Hepatocyte (in vitro differentiated cells): ENCODE measurements around the gene CLEC11A. TPM values are rescaled to one million over a fixed set of nuclear protein-coding genes. Genes with fewer than 3 reads are reported as not detected.

ENCODE experiments used
- DNase-seq: peaks from one replicate; pipeline ENCODE4 v3.0.0-alpha.2; 2016; ENCODE audit warnings: low spot score
- H2AFZ ChIP-seq: fragments of 200-600 bp; sonication (generic); 2 replicates; pipeline ENCODE4 v1.6.0; 2016; ENCODE audit warnings: antibody characterized with exemption, mild to moderate bottlenecking
- H3K27ac ChIP-seq: fragments of 200-600 bp; sonication (generic); 2 replicates; pipeline ENCODE4 v1.5.1; 2016; ENCODE audit warnings: mild to moderate bottlenecking
- H3K27me3 ChIP-seq: fragments of 200-600 bp; sonication (generic); 2 replicates; pipeline ENCODE4 v1.6.1; 2016
- H3K36me3 ChIP-seq: fragments of 200-600 bp; sonication (generic); replicated peaks from 2 replicates; pipeline ENCODE4 v1.5.1; 2016; ENCODE audit warnings: low read depth; ENCODE audit not compliant: insufficient read depth
- H3K4me1 ChIP-seq: fragments of 200-600 bp; sonication (generic); 2 replicates; pipeline ENCODE4 v1.5.1; 2016; ENCODE audit warnings: mild to moderate bottlenecking, moderate library complexity; ENCODE audit not compliant: insufficient read depth
- H3K4me2 ChIP-seq: fragments of 200-600 bp; sonication (generic); 2 replicates; pipeline ENCODE4 v1.6.0; 2016
- H3K4me3 ChIP-seq: fragments of 200-600 bp; sonication (generic); 2 replicates; pipeline ENCODE4 v1.5.1; 2016; ENCODE audit warnings: mild to moderate bottlenecking
- H3K79me2 ChIP-seq: fragments of 200-600 bp; sonication (generic); 2 replicates; pipeline ENCODE4 v1.6.0; 2017; ENCODE audit warnings: mild to moderate bottlenecking
- H3K9me2 ChIP-seq: fragments of 200-600 bp; sonication (generic); replicated peaks from 2 replicates; pipeline ENCODE4 v1.6.0; 2017; ENCODE audit warnings: mild to moderate bottlenecking; ENCODE audit not compliant: insufficient read depth
- H3K9me3 ChIP-seq: fragments of 200-600 bp; sonication (generic); 2 replicates; pipeline ENCODE4 v1.5.1; 2016; ENCODE audit warnings: low read depth, mild to moderate bottlenecking
- H4K20me1 ChIP-seq: fragments of 200-600 bp; sonication (generic); 2 replicates; pipeline ENCODE4 v1.6.0; 2016; ENCODE audit warnings: mild to moderate bottlenecking; ENCODE audit not compliant: insufficient read depth, poor library complexity, severe bottlenecking
- EZH2 ChIP-seq: fragments of 200-600 bp; sonication (generic); IDR thresholded peaks from 2 replicates; pipeline ENCODE4 v1.6.1; 2016; ENCODE audit warnings: antibody characterized with exemption, mild to moderate bottlenecking, borderline replicate concordance
- EZH2phosphoT487 ChIP-seq: fragments of 200-600 bp; sonication (generic); IDR thresholded peaks from one replicate; pipeline ENCODE4 v1.6.1; 2018; ENCODE audit warnings: antibody characterized with exemption, mild to moderate bottlenecking, low read depth, moderate library complexity; ENCODE audit not compliant: unreplicated experiment, severe bottlenecking
- WGBS: methylation state at CpG from one replicate; pipeline ENCODE4 v1.1.6; 2016; ENCODE audit warnings: low lambda C conversion rate; ENCODE audit errors: missing lambda C conversion rate; 5-methylcytosine and 5-hydroxymethylcytosine counted together
- polyA plus RNA-seq: library from polyadenylated mRNA; unstranded; fragments of >200 nt; fragmentation: Nextera tagmentation; extraction: Ambion mirVana; gene quantifications from 2 replicates; pipeline ENCODE4 v1.2.1, GENCODE V29; 2016
- total RNA-seq: library from RNA; depleted of rRNA; stranded (reverse); fragments of >200 nt; gene quantifications from 2 replicates; pipeline ENCODE4 v1.2.3, GENCODE V29; 2014
- TF ChIP-seq, protein P1 (sequence below): fragments of 200-600 bp; sonication (generic); IDR thresholded peaks from 2 replicates; pipeline ENCODE4 v1.5.1; 2016; ENCODE audit warnings: antibody characterized with exemption, mild to moderate bottlenecking; ENCODE audit not compliant: poor library complexity

The CLEC11A gene
- total and polyA plus RNA-seq, 2 experiments from 2014 or later = 27.6 to 72.4 TPM

DNA sequence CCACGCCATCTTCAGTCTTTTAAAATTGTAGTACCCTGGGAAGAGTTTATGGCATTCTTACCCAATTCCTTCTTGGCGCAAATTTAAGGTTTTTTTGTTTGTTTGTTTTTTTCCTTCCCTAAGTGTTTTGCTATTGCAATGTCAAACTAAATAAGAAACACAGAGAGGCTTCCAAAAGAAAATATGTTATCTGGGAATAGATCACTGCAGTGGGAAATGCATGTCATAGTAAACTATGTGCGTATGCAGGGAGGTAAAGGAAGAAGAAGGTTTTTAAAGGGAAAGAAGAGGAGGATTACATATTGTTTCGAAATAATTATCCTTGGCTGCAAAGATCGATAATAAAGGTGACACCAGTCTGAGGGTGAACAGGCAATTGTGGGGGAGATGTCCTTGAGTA, 13.2 kb downstream of the CLEC11A start:
- Histone ChIP-seq H3K36me3 (no peaks in the 10 kb centered on the region), H4K20me1 (no peaks in the 10 kb centered on the region), H3K9me3 (no peaks in the 10 kb centered on the region), H3K27ac (no peak overlapping the region), H3K27me3 (peaks cover 10% of the 10 kb centered on the region), H3K79me2 (no peaks in the 10 kb centered on the region), H3K9me2 (no peaks in the 10 kb centered on the region), H3K4me2 (no peak overlapping the region), H3K4me1 (no peaks in the 10 kb centered on the region), H2AFZ (no peak overlapping the region), H3K4me3 (no peak overlapping the region)
- no peak for DNase-seq
- 77% methylated on average over 5 of the region's 5 CpGs for WGBS
- TF ChIP-seq EZH2 (no peak), EZH2phosphoT487 (no peak)
- TF ChIP-seq, protein P1, sequence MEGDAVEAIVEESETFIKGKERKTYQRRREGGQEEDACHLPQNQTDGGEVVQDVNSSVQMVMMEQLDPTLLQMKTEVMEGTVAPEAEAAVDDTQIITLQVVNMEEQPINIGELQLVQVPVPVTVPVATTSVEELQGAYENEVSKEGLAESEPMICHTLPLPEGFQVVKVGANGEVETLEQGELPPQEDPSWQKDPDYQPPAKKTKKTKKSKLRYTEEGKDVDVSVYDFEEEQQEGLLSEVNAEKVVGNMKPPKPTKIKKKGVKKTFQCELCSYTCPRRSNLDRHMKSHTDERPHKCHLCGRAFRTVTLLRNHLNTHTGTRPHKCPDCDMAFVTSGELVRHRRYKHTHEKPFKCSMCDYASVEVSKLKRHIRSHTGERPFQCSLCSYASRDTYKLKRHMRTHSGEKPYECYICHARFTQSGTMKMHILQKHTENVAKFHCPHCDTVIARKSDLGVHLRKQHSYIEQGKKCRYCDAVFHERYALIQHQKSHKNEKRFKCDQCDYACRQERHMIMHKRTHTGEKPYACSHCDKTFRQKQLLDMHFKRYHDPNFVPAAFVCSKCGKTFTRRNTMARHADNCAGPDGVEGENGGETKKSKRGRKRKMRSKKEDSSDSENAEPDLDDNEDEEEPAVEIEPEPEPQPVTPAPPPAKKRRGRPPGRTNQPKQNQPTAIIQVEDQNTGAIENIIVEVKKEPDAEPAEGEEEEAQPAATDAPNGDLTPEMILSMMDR = no peak

DNA sequence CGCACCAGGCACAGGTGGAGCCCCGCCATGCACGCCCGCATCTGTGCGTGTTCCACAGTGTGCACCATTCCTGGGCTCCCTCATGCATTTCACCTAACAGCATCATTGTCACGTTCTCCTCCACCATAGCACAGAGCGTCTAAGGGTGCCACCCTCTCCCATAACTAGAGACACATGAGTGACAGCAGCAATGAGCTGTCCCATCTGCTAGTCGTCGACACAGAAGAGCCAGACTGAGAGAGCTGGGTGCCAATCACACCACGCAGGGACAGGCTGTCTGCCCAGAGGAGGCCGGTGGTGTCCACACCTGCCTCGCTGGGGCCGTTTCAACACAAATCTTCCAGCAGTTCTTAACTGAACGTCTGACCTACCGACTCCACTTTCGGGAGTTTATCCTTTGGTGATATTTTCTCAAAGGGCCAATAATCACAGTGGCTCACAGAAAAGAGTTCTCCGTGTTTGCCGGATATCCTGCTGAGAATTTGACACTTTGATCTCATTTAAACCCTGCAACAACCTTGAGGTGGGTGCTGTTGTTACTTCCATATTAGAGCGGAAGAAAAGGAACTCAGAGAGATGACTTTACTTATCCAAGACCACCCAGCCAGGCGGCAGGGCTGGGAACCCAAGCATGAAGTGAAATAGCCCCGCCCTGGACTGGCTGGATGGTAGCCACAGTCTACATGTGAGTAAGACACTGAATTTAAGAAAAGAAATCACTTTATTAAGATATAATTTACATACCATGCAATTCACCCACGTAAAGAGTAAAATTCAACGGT, 16.2 kb downstream of the CLEC11A start:
- no peaks in the 10 kb centered on the region for H3K9me3 ChIP-seq
- H3K27me3 ChIP-seq = peaks cover 10% of the 10 kb centered on the region
- H3K79me2 ChIP-seq = no peaks in the 10 kb centered on the region
- no peaks in the 10 kb centered on the region for H3K9me2 ChIP-seq
- no peaks in the 10 kb centered on the region for H3K4me1 ChIP-seq
- no peak for TF ChIP-seq EZH2
- H3K4me3 ChIP-seq = no peak overlapping the region
- no peak overlapping the region for H3K4me2 ChIP-seq
- 81% methylated on average over 23 of the region's 23 CpGs for whole genome bisulfite sequencing
- no peak overlapping the region for H3K27ac ChIP-seq
- H3K36me3 ChIP-seq = no peaks in the 10 kb centered on the region
- H4K20me1 ChIP-seq = no peaks in the 10 kb centered on the region
- no peak overlapping the region for H2AFZ ChIP-seq
- DNase-seq = no peak

DNA sequence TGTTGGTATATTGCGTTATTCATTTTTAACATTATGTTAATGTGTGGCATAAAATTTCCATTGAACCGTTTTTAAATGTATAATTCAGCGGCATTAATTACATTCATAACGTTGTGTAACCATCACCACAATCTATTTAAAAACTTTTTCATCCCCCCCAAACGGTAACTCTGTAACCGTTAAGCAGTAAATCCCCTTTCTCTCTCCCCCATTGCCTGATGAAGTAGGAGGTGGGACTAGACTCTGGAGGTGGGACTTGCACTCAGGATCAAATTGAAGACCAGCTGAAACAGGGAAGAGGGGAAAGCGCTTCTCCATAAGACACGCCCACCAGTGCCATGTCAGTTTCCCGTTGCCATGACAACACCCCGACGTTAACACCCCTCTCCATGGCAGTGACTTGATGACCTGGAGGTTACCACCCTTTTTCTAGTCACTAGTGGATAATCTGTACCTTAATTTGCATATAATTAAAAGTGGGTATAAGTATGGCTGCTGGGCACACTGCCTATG, 16.8 kb downstream of the CLEC11A start:
- WGBS = 66% methylated on average over 11 of the region's 11 CpGs
- Histone ChIP-seq H4K20me1 (no peaks in the 10 kb centered on the region), H3K9me3 (no peaks in the 10 kb centered on the region), H3K9me2 (no peaks in the 10 kb centered on the region), H2AFZ (no peak overlapping the region), H3K4me1 (no peaks in the 10 kb centered on the region), H3K27ac (no peak overlapping the region), H3K79me2 (no peaks in the 10 kb centered on the region), H3K27me3 (peaks cover 10% of the 10 kb centered on the region), H3K4me2 (no peak overlapping the region), H3K36me3 (no peaks in the 10 kb centered on the region), H3K4me3 (no peak overlapping the region)
- no peak for DNase-seq
- TF ChIP-seq, protein P1 = no peak
- TF ChIP-seq EZH2phosphoT487 (no peak), EZH2 (no peak)

DNA sequence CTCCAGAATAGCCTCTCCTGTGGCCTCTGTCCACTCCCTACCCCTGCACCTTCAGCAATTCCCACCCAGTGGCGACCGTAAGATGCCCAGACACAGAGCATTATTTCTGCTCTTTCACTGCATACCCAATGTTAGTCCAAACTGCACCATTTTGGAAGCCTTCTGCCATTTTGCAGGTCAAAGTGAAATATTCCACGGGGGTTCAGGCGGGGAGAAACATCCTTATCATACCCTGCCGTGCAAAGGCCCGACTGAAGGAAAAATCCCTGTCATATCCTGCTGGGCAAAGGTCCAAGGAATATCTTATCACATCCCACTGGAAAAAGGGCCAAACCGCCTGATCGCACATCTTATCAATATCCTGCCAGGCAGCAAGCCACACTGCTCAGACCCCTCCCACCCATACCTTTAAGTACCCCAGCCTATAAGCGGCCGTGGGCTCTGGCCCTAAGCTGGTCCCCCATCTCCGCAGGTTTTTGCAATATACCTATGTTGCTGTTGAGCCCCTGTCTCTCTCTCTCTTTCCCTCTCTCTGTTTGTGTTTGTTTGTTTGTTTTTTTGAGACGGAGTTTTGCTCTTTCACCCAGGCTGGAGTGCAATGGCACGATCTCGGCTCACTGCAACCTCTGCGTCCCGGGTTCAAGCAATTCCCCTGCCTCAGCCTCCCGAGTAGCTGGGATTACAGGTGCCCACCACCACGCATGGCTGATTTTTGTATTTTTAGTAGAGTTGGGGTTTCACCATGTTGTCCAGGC, 18.2 kb downstream of the CLEC11A start:
- Histone ChIP-seq H4K20me1 (no peaks in the 10 kb centered on the region), H3K9me3 (no peaks in the 10 kb centered on the region), H2AFZ (no peak overlapping the region), H3K36me3 (no peaks in the 10 kb centered on the region), H3K9me2 (no peaks in the 10 kb centered on the region), H3K4me2 (no peak overlapping the region), H3K4me1 (no peaks in the 10 kb centered on the region), H3K79me2 (no peaks in the 10 kb centered on the region), H3K27ac (no peak overlapping the region), H3K27me3 (peaks cover 10% of the 10 kb centered on the region), H3K4me3 (no peak overlapping the region)
- 69% methylated on average over 18 of the region's 18 CpGs for WGBS
- DNase-seq = peak; percentile 31
- TF ChIP-seq EZH2 (no peak), EZH2phosphoT487 (no peak)
- TF ChIP-seq, protein P1 = no peak
